ENCODE measurements around the gene NFAT5.
A peak's percentile ranks its signal among the peaks of the same experiment; 100 is the strongest.
"Not testable (repeated sequence)": the region's sequence is repeated elsewhere in the genome, so short reads cannot be mapped to it uniquely, and the experiment has no call there.

The NFAT5 gene, protein sequence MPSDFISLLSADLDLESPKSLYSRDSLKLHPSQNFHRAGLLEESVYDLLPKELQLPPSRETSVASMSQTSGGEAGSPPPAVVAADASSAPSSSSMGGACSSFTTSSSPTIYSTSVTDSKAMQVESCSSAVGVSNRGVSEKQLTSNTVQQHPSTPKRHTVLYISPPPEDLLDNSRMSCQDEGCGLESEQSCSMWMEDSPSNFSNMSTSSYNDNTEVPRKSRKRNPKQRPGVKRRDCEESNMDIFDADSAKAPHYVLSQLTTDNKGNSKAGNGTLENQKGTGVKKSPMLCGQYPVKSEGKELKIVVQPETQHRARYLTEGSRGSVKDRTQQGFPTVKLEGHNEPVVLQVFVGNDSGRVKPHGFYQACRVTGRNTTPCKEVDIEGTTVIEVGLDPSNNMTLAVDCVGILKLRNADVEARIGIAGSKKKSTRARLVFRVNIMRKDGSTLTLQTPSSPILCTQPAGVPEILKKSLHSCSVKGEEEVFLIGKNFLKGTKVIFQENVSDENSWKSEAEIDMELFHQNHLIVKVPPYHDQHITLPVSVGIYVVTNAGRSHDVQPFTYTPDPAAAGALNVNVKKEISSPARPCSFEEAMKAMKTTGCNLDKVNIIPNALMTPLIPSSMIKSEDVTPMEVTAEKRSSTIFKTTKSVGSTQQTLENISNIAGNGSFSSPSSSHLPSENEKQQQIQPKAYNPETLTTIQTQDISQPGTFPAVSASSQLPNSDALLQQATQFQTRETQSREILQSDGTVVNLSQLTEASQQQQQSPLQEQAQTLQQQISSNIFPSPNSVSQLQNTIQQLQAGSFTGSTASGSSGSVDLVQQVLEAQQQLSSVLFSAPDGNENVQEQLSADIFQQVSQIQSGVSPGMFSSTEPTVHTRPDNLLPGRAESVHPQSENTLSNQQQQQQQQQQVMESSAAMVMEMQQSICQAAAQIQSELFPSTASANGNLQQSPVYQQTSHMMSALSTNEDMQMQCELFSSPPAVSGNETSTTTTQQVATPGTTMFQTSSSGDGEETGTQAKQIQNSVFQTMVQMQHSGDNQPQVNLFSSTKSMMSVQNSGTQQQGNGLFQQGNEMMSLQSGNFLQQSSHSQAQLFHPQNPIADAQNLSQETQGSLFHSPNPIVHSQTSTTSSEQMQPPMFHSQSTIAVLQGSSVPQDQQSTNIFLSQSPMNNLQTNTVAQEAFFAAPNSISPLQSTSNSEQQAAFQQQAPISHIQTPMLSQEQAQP (N-terminal part only)

DNA sequence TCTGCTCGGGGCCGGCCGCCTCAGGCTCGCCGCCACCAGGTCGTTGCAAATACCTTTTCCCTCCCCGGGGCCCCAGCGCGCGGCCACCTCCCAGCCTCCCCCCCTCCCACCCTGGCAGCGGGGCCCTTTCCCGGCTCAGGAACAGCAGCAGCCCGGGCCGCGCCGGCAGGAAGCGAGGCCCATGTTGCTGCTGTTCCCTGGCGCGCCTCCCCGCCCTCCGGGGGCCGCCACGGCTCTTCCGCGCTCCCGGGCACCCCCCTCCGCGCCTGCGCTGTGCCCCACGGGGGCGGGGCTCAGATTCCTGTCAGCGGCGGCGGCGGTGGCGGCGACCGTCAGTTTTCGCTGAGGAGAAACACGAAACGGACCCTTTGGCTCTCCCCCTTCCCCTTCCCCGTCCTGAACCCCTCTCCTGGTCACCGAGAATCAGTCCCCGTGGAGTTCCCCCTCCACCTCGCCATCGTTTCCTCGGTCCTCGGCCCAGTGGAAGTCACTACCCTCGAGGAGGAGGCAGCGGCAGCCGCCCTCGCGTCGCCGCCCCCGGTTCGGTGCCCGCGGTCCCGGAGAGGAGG is at the start of gene NFAT5:
NFAT5 (plus strand) TSS at position 296 of the 569 bp plus-strand sequence. CDS start 336 bp downstream, outside the sequence.
- DNase-seq (ENCODE audit: low spot score): peak; percentile 90

GRCh38 chr16:69517914-69518313 is 47.9 kb upstream of the NFAT5 start:
- DNase-seq (ENCODE audit: low spot score): not testable (repeated sequence)

- DNase-seq (ENCODE audit: low spot score): no peak
Observed at GRCh38 chr16:69520413-69520799, 45.4 kb upstream of the NFAT5 start.

GRCh38 chr16:69520800-69521602 is 44.8 kb upstream of the NFAT5 start:
- no peak for DNase-seq (ENCODE audit: low spot score)

GRCh38 chr16:69522041-69522578 is 43.7 kb upstream of the NFAT5 start:
- no peak for DNase-seq (ENCODE audit: low spot score)

DNA sequence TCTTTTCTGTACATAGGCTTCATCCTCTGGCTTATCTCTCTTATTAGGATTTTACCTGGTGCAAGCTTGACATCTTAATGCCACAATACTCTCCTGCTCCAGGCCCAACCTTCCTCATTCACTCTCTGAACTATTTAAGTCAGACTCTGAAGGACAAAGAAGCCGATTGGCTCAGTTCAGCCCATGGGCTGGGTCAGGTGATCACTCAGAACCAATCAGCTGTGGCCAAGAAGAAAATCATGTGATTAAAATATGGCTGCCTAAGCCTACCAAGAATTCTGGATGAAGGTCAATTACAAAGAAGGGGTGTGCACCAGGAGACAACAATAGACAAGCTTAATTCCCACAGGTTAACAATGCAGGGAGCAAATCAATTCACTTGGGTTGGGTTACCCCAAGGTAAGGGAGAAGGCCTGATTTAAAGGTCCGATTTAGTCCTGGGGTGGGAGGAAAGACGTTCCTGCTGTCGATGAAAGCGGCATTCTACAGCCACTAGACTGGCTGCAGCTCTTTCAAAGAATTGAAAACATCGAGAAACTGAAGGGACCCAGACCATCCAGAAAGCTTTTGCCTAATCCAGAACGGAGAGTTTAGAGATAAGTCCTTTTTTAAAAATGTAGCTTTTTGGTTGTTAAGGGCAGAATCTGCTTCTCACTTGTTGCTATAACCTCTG is 42.9 kb upstream of the NFAT5 start:
- no peak for DNase-seq (ENCODE audit: low spot score)

DNA sequence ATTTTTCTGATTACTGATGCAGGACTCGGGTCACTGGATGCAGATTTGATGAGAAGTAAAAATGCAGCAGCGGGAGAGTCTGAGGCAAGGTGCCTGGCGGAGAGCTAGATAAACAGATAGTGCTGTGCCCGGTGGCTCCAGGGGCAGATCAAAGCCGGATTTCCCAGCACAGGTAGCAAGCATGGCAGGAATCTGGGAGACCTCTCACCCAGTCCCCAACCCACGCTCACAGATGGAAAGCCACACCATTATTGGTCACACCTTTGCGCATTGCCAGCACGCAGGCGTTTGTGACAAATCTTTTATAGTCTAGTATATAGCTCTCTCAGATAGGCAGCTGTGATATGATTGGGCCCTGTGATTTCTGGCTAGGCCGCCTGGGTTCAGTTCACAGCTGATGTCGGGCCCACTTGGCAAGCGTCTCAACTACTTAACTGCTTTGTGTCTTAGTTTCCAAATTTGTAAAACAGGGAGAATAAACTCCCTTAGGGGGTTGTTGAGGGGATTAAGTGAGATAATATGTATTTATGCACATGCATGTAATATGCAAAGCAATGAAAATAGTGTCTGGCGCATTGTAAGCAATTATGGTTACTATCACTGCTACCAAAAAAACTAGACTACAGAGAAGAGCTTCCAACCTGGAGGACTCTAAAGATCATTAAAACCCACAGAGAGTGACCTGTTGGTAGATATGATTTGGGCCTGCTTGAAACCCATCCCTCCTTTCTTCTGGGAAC is 42.0 kb upstream of the NFAT5 start:
- no peak for DNase-seq (ENCODE audit: low spot score)

DNA sequence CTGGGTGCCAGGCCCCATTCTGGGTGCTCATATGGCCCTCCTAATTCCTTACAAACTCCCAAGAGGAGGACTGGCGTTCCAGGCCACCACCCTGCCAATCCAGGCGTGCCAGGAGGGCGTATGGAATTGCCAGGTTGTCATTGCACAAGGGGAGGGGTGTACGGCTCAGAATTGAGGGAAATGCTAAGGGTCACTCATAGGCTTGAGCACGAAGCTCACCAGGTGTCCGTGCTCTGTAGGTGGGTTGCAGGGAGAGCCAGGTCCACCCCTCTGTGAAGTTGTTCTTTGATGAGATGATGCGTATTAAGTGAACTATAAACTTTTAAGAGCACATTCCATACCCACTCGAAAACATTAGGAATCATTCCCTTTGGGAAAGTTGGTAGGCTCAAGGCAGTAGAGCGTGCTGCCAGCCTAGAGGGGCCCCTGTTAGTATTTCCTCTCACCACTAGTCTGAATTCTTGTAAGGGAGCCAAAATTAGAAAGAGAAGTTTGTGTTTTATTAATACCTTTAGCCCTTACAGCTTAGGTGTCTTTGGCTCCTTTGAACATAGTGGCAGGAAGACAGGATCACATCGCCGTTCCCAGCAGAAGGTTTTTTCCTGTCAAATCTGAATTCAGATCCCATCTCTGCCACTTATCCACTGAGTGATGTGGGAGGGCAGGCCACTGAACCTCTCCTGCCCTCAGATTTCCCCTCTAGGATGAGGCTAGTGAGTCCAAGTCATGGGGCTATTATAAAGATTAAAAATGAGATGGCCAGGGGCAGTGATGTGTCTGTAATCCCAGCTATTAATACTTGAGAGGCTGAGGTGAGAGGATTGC is 38.7 kb upstream of the NFAT5 start:
- no peak for DNase-seq (ENCODE audit: low spot score)

GRCh38 chr16:69531988-69532387 is 33.8 kb upstream of the NFAT5 start:
- DNase-seq (ENCODE audit: low spot score): no peak

GRCh38 chr16:69532641-69533455 is 32.9 kb upstream of the NFAT5 start:
- DNase-seq (ENCODE audit: low spot score): no peak

DNA sequence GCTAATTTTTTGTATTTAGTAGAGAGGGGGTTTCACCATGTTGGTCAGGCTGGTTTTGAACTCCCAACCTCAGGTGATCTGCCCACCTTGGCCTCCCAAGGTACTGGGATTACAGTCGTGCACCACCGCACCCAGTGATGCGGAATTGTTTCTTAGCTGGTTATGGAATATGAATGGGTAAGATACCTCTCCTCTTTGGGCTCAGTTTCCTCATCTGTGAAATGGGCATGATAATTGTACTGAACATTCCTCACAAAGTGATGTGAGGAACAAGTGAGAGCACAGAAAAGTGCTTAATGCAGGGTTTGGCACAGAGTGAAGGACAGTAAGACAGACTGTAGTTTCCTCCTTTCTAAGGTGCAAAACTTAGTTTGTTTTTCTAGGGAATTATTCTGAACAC is 31.0 kb upstream of the NFAT5 start:
- DNase-seq (ENCODE audit: low spot score): no peak

- no peak for DNase-seq (ENCODE audit: low spot score)
Observed at GRCh38 chr16:69535123-69536050, 30.4 kb upstream of the NFAT5 start.

DNA sequence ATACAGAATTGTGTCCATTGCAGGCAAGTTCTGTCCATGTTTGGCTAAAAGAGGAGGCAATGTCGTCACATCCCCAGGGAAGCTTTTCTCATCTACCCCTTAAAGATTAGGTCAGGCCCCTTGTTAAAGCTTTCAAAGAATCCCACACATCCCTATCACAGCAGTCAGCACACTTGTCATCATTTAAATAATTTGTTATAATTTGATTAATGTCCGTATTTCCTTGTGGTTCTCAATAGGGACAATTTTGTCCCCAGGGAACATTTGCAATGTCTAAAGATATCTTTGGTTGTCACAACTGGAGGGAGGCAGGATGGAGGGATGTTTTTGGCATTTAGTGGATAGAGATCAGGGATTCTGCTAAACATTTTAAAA is 28.1 kb upstream of the NFAT5 start:
- no peak for DNase-seq (ENCODE audit: low spot score)

DNA sequence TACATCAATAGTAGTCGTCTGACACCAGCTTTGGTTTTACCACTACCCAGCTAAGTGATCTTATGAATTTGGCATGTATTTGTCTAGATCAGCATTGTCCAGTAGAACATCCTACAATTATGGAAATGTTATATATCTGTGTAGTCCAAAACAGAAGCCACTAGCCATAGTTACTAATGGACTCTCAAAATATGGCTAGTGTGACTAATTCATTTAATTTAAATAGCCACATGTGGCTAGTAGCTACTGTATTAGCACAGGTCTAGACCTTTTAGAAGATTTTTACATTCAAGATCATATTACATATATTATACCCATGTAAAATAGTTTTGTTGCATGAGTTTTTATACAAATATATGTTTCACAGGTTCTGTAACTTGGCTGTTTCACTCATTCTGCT is 27.0 kb upstream of the NFAT5 start:
- no peak for DNase-seq (ENCODE audit: low spot score)

DNA sequence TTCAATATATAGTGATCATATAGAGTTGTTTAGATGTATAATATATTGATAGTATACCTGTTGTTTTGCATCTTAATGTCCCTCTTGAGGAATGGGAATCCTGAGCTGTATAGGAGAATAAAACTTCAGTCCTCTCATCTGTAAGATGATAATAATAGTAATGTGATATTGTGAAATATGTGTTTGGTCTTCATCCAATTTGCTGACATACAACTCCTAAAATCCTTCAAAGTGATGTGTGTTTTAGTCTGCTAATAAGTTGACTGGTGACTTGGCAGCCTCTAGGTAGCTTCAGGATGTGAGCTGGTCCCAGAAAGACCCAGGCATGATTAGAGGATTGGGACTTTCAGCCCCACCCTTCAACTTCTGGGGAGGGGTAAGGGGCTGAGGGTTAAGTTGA is 22.8 kb upstream of the NFAT5 start:
- DNase-seq (ENCODE audit: low spot score): no peak

GRCh38 chr16:69544088-69544487 is 21.7 kb upstream of the NFAT5 start:
- DNase-seq (ENCODE audit: low spot score): no peak

DNA sequence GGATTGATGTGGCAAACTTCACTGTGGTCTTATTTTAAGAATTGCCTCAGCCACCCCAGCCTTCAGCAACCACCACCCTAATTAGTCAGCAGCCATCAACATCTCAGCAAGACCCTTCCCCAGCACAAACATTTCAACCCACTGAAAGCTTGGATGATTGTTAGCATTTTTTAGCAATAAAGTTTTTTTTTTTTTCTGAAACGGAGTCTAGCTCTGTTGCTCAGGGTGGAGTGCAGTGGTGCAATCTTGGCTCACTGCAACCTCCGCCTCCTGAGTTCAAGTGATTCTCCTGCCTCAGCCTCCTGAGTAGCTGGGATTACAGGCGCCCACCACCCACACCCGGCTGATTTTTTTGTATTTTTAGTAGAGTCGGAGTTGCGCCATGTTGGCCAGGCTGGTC is 19.1 kb upstream of the NFAT5 start:
- not testable (repeated sequence) for DNase-seq (ENCODE audit: low spot score)
